IPS-15b (cell line): ENCODE results near the gene FYTTD1.

Experiments used
- H3K27me3 ChIP-seq: one replicate; pipeline ENCODE4 v1.6.1; 2013; ENCODE audit warnings: low read length; ENCODE audit not compliant: control insufficient read depth, insufficient read depth
- H3K36me3 ChIP-seq: one replicate; pipeline ENCODE4 v1.6.1; 2013; ENCODE audit warnings: low read length; ENCODE audit not compliant: control insufficient read depth, insufficient read depth
- H3K4me1 ChIP-seq: one replicate; pipeline ENCODE4 v1.6.1; 2013; ENCODE audit warnings: mild to moderate bottlenecking, low read length; ENCODE audit not compliant: control insufficient read depth, insufficient read depth
- H3K4me3 ChIP-seq: one replicate; pipeline ENCODE4 v1.5.1; 2013; ENCODE audit warnings: low read depth, low read length
- H3K9ac ChIP-seq: one replicate; pipeline ENCODE4 v1.6.1; 2013; ENCODE audit warnings: low read depth, mild to moderate bottlenecking, low read length
- H3K9me3 ChIP-seq: one replicate; pipeline ENCODE4 v1.6.1; 2013; ENCODE audit warnings: mild to moderate bottlenecking, low read length; ENCODE audit not compliant: control insufficient read depth, insufficient read depth

FYTTD1 gene

GRCh38 chr3:197742787-197743186, 6.9 kb upstream of the FYTTD1 start:
- Histone ChIP-seq H3K27me3 (peaks cover 2% of the 10 kb centered on the region), H3K36me3 (no peaks in the 10 kb centered on the region), H3K9me3 (no peaks in the 10 kb centered on the region), H3K4me3 (no peak overlapping the region), H3K9ac (no peak overlapping the region), H3K4me1 (no peaks in the 10 kb centered on the region)

- Histone ChIP-seq H3K27me3 (peaks cover 25% of the 10 kb centered on the region), H3K4me3 (no peak overlapping the region), H3K9ac (no peak overlapping the region), H3K36me3 (no peaks in the 10 kb centered on the region), H3K9me3 (no peaks in the 10 kb centered on the region), H3K4me1 (peaks cover 3% of the 10 kb centered on the region)
Observed at GRCh38 chr3:197746209-197746608, 3.5 kb upstream of the FYTTD1 start.

- H3K27me3 ChIP-seq, result peaks cover 28% of the 10 kb centered on the region
- H3K4me1 ChIP-seq, result peaks cover 3% of the 10 kb centered on the region
- H3K9me3 ChIP-seq, result no peaks in the 10 kb centered on the region
- no peak overlapping the region for H3K4me3 ChIP-seq
- no peaks in the 10 kb centered on the region for H3K36me3 ChIP-seq
- H3K9ac ChIP-seq, result no peak overlapping the region
Observed at GRCh38 chr3:197746801-197747237, 2.9 kb upstream of the FYTTD1 start.

- Histone ChIP-seq H3K9me3 (no peaks in the 10 kb centered on the region), H3K4me1 (peaks cover 3% of the 10 kb centered on the region), H3K9ac (no peak overlapping the region), H3K27me3 (peaks cover 33% of the 10 kb centered on the region), H3K36me3 (no peaks in the 10 kb centered on the region), H3K4me3 (peak overlapping the region; percentile 88)
Observed at GRCh38 chr3:197748597-197749314, 927 bp upstream of the FYTTD1 start.

- Histone ChIP-seq H3K9ac (peak overlapping the region; percentile 24), H3K9me3 (no peaks in the 10 kb centered on the region), H3K36me3 (no peaks in the 10 kb centered on the region), H3K27me3 (peaks cover 33% of the 10 kb centered on the region), H3K4me1 (peaks cover 3% of the 10 kb centered on the region), H3K4me3 (peak overlapping the region; percentile 88)
Observed at GRCh38 chr3:197749315-197749600, 425 bp upstream of the FYTTD1 start.

- H3K9me3 ChIP-seq, result no peaks in the 10 kb centered on the region
- H3K9ac ChIP-seq, result peak overlapping the region; percentile 54
- peaks cover 3% of the 10 kb centered on the region for H3K4me1 ChIP-seq
Observed at GRCh38 chr3:197750396-197750831, 731 bp downstream of the FYTTD1 start.

GRCh38 chr3:197750858-197751737, 1.4 kb downstream of the FYTTD1 start:
- no peaks in the 10 kb centered on the region for H3K36me3 ChIP-seq
- no peaks in the 10 kb centered on the region for H3K9me3 ChIP-seq
- H3K27me3 ChIP-seq, result peaks cover 33% of the 10 kb centered on the region
- peak overlapping the region; percentile 54 for H3K9ac ChIP-seq
- peaks cover 3% of the 10 kb centered on the region for H3K4me1 ChIP-seq
- H3K4me3 ChIP-seq, result peak overlapping the region; percentile 88

More at GRCh38 chr3:197750396-197750831, 731 bp downstream of the FYTTD1 start:
- Histone ChIP-seq H3K36me3 (no peaks in the 10 kb centered on the region), H3K27me3 (peaks cover 33% of the 10 kb centered on the region), H3K4me3 (peak overlapping the region; percentile 88)

- Histone ChIP-seq H3K9ac (no peak overlapping the region), H3K36me3 (no peaks in the 10 kb centered on the region), H3K4me3 (no peak overlapping the region), H3K4me1 (peaks cover 3% of the 10 kb centered on the region), H3K27me3 (peaks cover 33% of the 10 kb centered on the region), H3K9me3 (no peaks in the 10 kb centered on the region)
Observed at GRCh38 chr3:197752107-197752506, 2.4 kb downstream of the FYTTD1 start.

GRCh38 chr3:197753263-197753662, 3.6 kb downstream of the FYTTD1 start:
- H3K4me3 ChIP-seq, result no peak overlapping the region

GRCh38 chr3:197756704-197757103, 7.0 kb downstream of the FYTTD1 start:
- no peak overlapping the region for H3K4me3 ChIP-seq
- H3K9me3 ChIP-seq, result no peaks in the 10 kb centered on the region
- no peak overlapping the region for H3K9ac ChIP-seq
- H3K27me3 ChIP-seq, result peaks cover 5% of the 10 kb centered on the region
- no peaks in the 10 kb centered on the region for H3K36me3 ChIP-seq
- no peaks in the 10 kb centered on the region for H3K4me1 ChIP-seq

More at GRCh38 chr3:197753263-197753662, 3.6 kb downstream of the FYTTD1 start:
- Histone ChIP-seq H3K27me3 (peaks cover 29% of the 10 kb centered on the region), H3K36me3 (no peaks in the 10 kb centered on the region), H3K9ac (no peak overlapping the region), H3K4me1 (peaks cover 3% of the 10 kb centered on the region), H3K9me3 (no peaks in the 10 kb centered on the region)

GRCh38 chr3:197758512-197758911, 8.8 kb downstream of the FYTTD1 start:
- Histone ChIP-seq H3K4me3 (no peak overlapping the region), H3K27me3 (no peaks in the 10 kb centered on the region), H3K4me1 (no peaks in the 10 kb centered on the region)

GRCh38 chr3:197761784-197762183, 12.1 kb downstream of the FYTTD1 start:
- H3K9ac ChIP-seq, result no peak overlapping the region
- no peaks in the 10 kb centered on the region for H3K4me1 ChIP-seq
- H3K27me3 ChIP-seq, result no peaks in the 10 kb centered on the region
- no peaks in the 10 kb centered on the region for H3K36me3 ChIP-seq
- no peaks in the 10 kb centered on the region for H3K9me3 ChIP-seq
- H3K4me3 ChIP-seq, result no peak overlapping the region

More at GRCh38 chr3:197758512-197758911, 8.8 kb downstream of the FYTTD1 start:
- Histone ChIP-seq H3K9ac (no peak overlapping the region), H3K36me3 (no peaks in the 10 kb centered on the region), H3K9me3 (no peaks in the 10 kb centered on the region)
